Right ventricle myocardium inferior (tissue), 1 donor: ENCODE results near the gene FLVCR2. TPM values are rescaled to one million over a fixed set of nuclear protein-coding genes. Genes with fewer than 3 reads are reported as not detected.
A peak's percentile ranks its signal among the peaks of the same experiment; 100 is the strongest.

Experiments used
- ATAC-seq: fragments of 200-7000 bp; cut with Tn5 transposase; one replicate; pipeline ENCODE4 v1.9.1; 2020; ENCODE audit warnings: mild to moderate bottlenecking, moderate library complexity
- DNase-seq: peaks from one replicate; pipeline ENCODE4 v3.0.0; 2021; ENCODE audit errors: missing footprints
- intact Hi-C: fragments of 100-400 bp; cut with DNase I; formaldehyde crosslinking; loops from one replicate; pipeline ENCODE4 v1.11.0; 2022
- total RNA-seq: library from RNA; stranded (reverse); fragmentation: NEBNext Ultra II Directional; extraction: Animal tissue kit (Norgen Biotek cat#: 25700); gene quantifications from one replicate; pipeline ENCODE4 v1.2.1, GENCODE V29; 2021
- donor health status: DM: no; HTN: yes; CAD: no; lungs with severe emphysema.

FLVCR2 gene
- total RNA-seq, 1 donor from 2014 or later = 3.4 TPM

GRCh38 chr14:75612157-75612556, 33.7 kb downstream of the FLVCR2 start:
- intact Hi-C loops = no loop called here
- ATAC-seq (no peak), DNase-seq (no peak)

GRCh38 chr14:75614179-75614578, 35.8 kb downstream of the FLVCR2 start:
- ATAC-seq = no peak
- intact Hi-C loops = no loop called here

GRCh38 chr14:75615200-75615599, 36.8 kb downstream of the FLVCR2 start:
- intact Hi-C loops = no loop called here
- peak; percentile 53 for ATAC-seq
- DNase-seq = no peak

More at GRCh38 chr14:75614179-75614578, 35.8 kb downstream of the FLVCR2 start:
- DNase-seq = no peak

- intact Hi-C loops = no loop called here
- no peak for ATAC-seq
- DNase-seq = no peak
Observed at GRCh38 chr14:75619548-75619947, 41.1 kb downstream of the FLVCR2 start.

GRCh38 chr14:75625034-75625433, 46.6 kb downstream of the FLVCR2 start:
- intact Hi-C loops = no loop called here
- ATAC-seq (no peak), DNase-seq (no peak)

GRCh38 chr14:75626396-75626795, 48.0 kb downstream of the FLVCR2 start:
- intact Hi-C loops = no loop called here
- ATAC-seq = no peak

GRCh38 chr14:75626863-75627262, 48.4 kb downstream of the FLVCR2 start:
- intact Hi-C loops = no loop called here
- no peak for ATAC-seq

More at GRCh38 chr14:75626396-75626795, 48.0 kb downstream of the FLVCR2 start:
- no peak for DNase-seq

GRCh38 chr14:75627406-75627805, 49.0 kb downstream of the FLVCR2 start:
- ATAC-seq (no peak), DNase-seq (no peak)
- intact Hi-C loops = no loop called here

More at GRCh38 chr14:75626863-75627262, 48.4 kb downstream of the FLVCR2 start:
- DNase-seq = no peak

GRCh38 chr14:75628816-75629215, 50.4 kb downstream of the FLVCR2 start:
- intact Hi-C loops = no loop called here
- no peak for ATAC-seq
- no peak for DNase-seq

- intact Hi-C loops = no loop called here
- DNase-seq = no peak
Observed at GRCh38 chr14:75630695-75631452, 52.5 kb downstream of the FLVCR2 start.

GRCh38 chr14:75631453-75631831, 53.0 kb downstream of the FLVCR2 start:
- intact Hi-C loops = no loop called here
- DNase-seq (no peak), ATAC-seq (no peak)

More at GRCh38 chr14:75630695-75631452, 52.5 kb downstream of the FLVCR2 start:
- ATAC-seq = no peak

GRCh38 chr14:75634848-75635247, 56.4 kb downstream of the FLVCR2 start:
- DNase-seq = no peak
- intact Hi-C loops = no loop called here

GRCh38 chr14:75636100-75636692, 57.8 kb downstream of the FLVCR2 start:
- intact Hi-C loops = no loop called here
- no peak for DNase-seq
- ATAC-seq = no peak

More at GRCh38 chr14:75634848-75635247, 56.4 kb downstream of the FLVCR2 start:
- no peak for ATAC-seq

GRCh38 chr14:75640876-75641275, 62.5 kb downstream of the FLVCR2 start:
- ATAC-seq (no peak), DNase-seq (no peak)
- intact Hi-C loops = no loop called here

GRCh38 chr14:75643985-75644384, 65.6 kb downstream of the FLVCR2 start:
- no peak for ATAC-seq
- DNase-seq = no peak
- intact Hi-C loops = no loop called here

GRCh38 chr14:75645056-75645455, 66.6 kb downstream of the FLVCR2 start:
- no peak for DNase-seq
- ATAC-seq = no peak
- intact Hi-C loops = no loop called here

GRCh38 chr14:75646762-75647161, 68.3 kb downstream of the FLVCR2 start:
- ATAC-seq (no peak), DNase-seq (no peak)
- intact Hi-C loops = no loop called here

GRCh38 chr14:75647640-75648039, 69.2 kb downstream of the FLVCR2 start:
- no peak for DNase-seq
- intact Hi-C loops = loop anchor here (1.0 kb wide), 1 partner anchor 69 kb away; the partner anchor contains the start of gene FLVCR2
- peak; percentile 68 for ATAC-seq

- intact Hi-C loops = loop anchor here (1.0 kb wide), 1 partner anchor 70 kb away; the partner anchor contains the start of gene FLVCR2
- ATAC-seq (peak; percentile 87), DNase-seq (no peak)
Observed at GRCh38 chr14:75648066-75648838, 69.8 kb downstream of the FLVCR2 start.
